Ectodermal cell (in vitro differentiated cells): ENCODE results near the gene TGFB3. TPM values are rescaled to one million over a fixed set of nuclear protein-coding genes. Genes with fewer than 3 reads are reported as not detected.
A peak's percentile ranks its signal among the peaks of the same experiment; 100 is the strongest.
"Not testable (repeated sequence)": the region's sequence is repeated elsewhere in the genome, so short reads cannot be mapped to it uniquely, and the experiment has no call there.

Source experiments
- H3K27ac ChIP-seq: 2 replicates; pipeline ENCODE4 v1.7.0; 2013; ENCODE audit warnings: mild to moderate bottlenecking, low read depth, low read length; ENCODE audit not compliant: insufficient read depth, poor library complexity, severe bottlenecking
- H3K27me3 ChIP-seq: 2 replicates; pipeline ENCODE4 v1.7.0; 2013; ENCODE audit warnings: mild to moderate bottlenecking, low read length; ENCODE audit not compliant: insufficient read depth, control insufficient read depth, poor library complexity, severe bottlenecking
- H3K36me3 ChIP-seq: one replicate; pipeline ENCODE4 v1.7.0; 2013; ENCODE audit warnings: low read length; ENCODE audit not compliant: control insufficient read depth, insufficient read depth
- H3K4me1 ChIP-seq: one replicate; pipeline ENCODE4 v1.7.0; 2013; ENCODE audit warnings: low read length; ENCODE audit not compliant: control insufficient read depth, insufficient read depth
- H3K4me3 ChIP-seq: 2 replicates; pipeline ENCODE4 v1.7.0; 2013; ENCODE audit warnings: low read depth, low read length, control low read depth; ENCODE audit not compliant: insufficient read depth
- H3K9me3 ChIP-seq: 2 replicates; pipeline ENCODE4 v1.7.0; 2013; ENCODE audit warnings: mild to moderate bottlenecking, low read length, moderate library complexity; ENCODE audit not compliant: control insufficient read depth
- WGBS, 2 experiments: methylation state at CpG; one replicate each; pipeline ENCODE4 v1.1.7; 2013; ENCODE audit warnings: missing lambda C conversion rate in 2 of 2; 5-methylcytosine and 5-hydroxymethylcytosine counted together
- polyA plus RNA-seq, 4 experiments: library from polyadenylated mRNA; stranded (reverse); fragments of 50-300 nt; gene quantifications; one replicate each; pipeline ENCODE4 v1.2.3, GENCODE V29; 2013

TGFB3 gene
- polyA plus RNA-seq (2013, experiment 1 of 4): 1.6 TPM
- 0.43 TPM for polyA plus RNA-seq (2013, experiment 2 of 4)
- 1.1 TPM for polyA plus RNA-seq (2013, experiment 3 of 4)
- polyA plus RNA-seq (2013, experiment 4 of 4): 1.3 TPM

GRCh38 chr14:75981426-75982265, at the start of gene TGFB3:
Gene TGFB3 (minus strand): TSS chr14:75981995. CDS start chr14:75980893, 1,102 bp downstream.
- H3K27ac ChIP-seq: no peak within 1 kb of the TSS
- peaks cover 50% of the 10 kb centered on the region for H3K27me3 ChIP-seq

GRCh38 chr14:76024211-76024907, 42.6 kb upstream of the TGFB3 start:
- no peak overlapping the region for H3K4me3 ChIP-seq
- no peaks in the 10 kb centered on the region for H3K4me1 ChIP-seq
- H3K27ac ChIP-seq: no peak overlapping the region
- H3K27me3 ChIP-seq: no peaks in the 10 kb centered on the region
- peaks cover 10% of the 10 kb centered on the region for H3K36me3 ChIP-seq
- 93% methylated on average over 2 to 4 of the region's 4 CpGs for WGBS, 2 experiments
- H3K9me3 ChIP-seq: no peaks in the 10 kb centered on the region

More at GRCh38 chr14:75981426-75982265, at the start of gene TGFB3:
- Histone ChIP-seq H3K4me1 (peaks cover 14% of the 10 kb centered on the region), H3K4me3 (peak within 1 kb of the TSS; percentile 73), H3K9me3 (no peaks in the 10 kb centered on the region), H3K36me3 (no peaks in the 10 kb centered on the region)
- WGBS, 2 experiments: 1 to 2% methylated on average over 24 to 26 of the region's 26 CpGs

GRCh38 chr14:76023757-76024156, 42.0 kb upstream of the TGFB3 start:
- Histone ChIP-seq H3K27me3 (no peaks in the 10 kb centered on the region), H3K4me1 (no peaks in the 10 kb centered on the region), H3K27ac (no peak overlapping the region), H3K36me3 (peaks cover 10% of the 10 kb centered on the region), H3K9me3 (no peaks in the 10 kb centered on the region), H3K4me3 (no peak overlapping the region)
- 80 to 83% methylated on average over 1 of the region's 1 CpG for WGBS, 2 experiments

- no peaks in the 10 kb centered on the region for H3K27me3 ChIP-seq
- no peak overlapping the region for H3K27ac ChIP-seq
- 94 to 96% methylated on average over 2 of the region's 2 CpGs for WGBS, 2 experiments
- H3K4me1 ChIP-seq: no peaks in the 10 kb centered on the region
- peaks cover 10% of the 10 kb centered on the region for H3K36me3 ChIP-seq
- H3K4me3 ChIP-seq: no peak overlapping the region
- no peaks in the 10 kb centered on the region for H3K9me3 ChIP-seq
Observed at GRCh38 chr14:76022991-76023390, 41.2 kb upstream of the TGFB3 start.

- H3K27ac ChIP-seq: no peak overlapping the region
- WGBS, 2 experiments: 96 to 100% methylated on average over 2 of the region's 2 CpGs
- H3K4me3 ChIP-seq: no peak overlapping the region
- H3K9me3 ChIP-seq: no peaks in the 10 kb centered on the region
- H3K27me3 ChIP-seq: no peaks in the 10 kb centered on the region
- peaks cover 10% of the 10 kb centered on the region for H3K36me3 ChIP-seq
- no peaks in the 10 kb centered on the region for H3K4me1 ChIP-seq
Observed at GRCh38 chr14:76019676-76020075, 37.9 kb upstream of the TGFB3 start.

- H3K36me3 ChIP-seq: peaks cover 6% of the 10 kb centered on the region
- no peaks in the 10 kb centered on the region for H3K27me3 ChIP-seq
- H3K27ac ChIP-seq: no peak overlapping the region
- WGBS, 2 experiments: 89 to 98% methylated on average over 1 of the region's 1 CpG
- no peaks in the 10 kb centered on the region for H3K4me1 ChIP-seq
- H3K4me3 ChIP-seq: no peak overlapping the region
- H3K9me3 ChIP-seq: no peaks in the 10 kb centered on the region
Observed at GRCh38 chr14:76015668-76016067, 33.9 kb upstream of the TGFB3 start.

GRCh38 chr14:76015191-76015590, 33.4 kb upstream of the TGFB3 start:
- Histone ChIP-seq H3K36me3 (peaks cover 3% of the 10 kb centered on the region), H3K27ac (no peak overlapping the region), H3K4me3 (no peak overlapping the region), H3K27me3 (no peaks in the 10 kb centered on the region), H3K9me3 (no peaks in the 10 kb centered on the region), H3K4me1 (no peaks in the 10 kb centered on the region)
- whole genome bisulfite sequencing, 2 experiments: 77 to 100% methylated on average over 1 of the region's 1 CpG

GRCh38 chr14:76012354-76012753, 30.6 kb upstream of the TGFB3 start:
- H3K4me1 ChIP-seq: no peaks in the 10 kb centered on the region
- no peaks in the 10 kb centered on the region for H3K27me3 ChIP-seq
- H3K27ac ChIP-seq: no peak overlapping the region
- peaks cover 9% of the 10 kb centered on the region for H3K36me3 ChIP-seq
- H3K9me3 ChIP-seq: no peaks in the 10 kb centered on the region
- no peak overlapping the region for H3K4me3 ChIP-seq
- WGBS, 2 experiments: 84 to 89% methylated on average over 9 of the region's 9 CpGs

- Histone ChIP-seq H3K27me3 (no peaks in the 10 kb centered on the region), H3K9me3 (no peaks in the 10 kb centered on the region), H3K4me1 (no peaks in the 10 kb centered on the region), H3K4me3 (no peak overlapping the region), H3K27ac (no peak overlapping the region), H3K36me3 (peaks cover 9% of the 10 kb centered on the region)
Observed at GRCh38 chr14:76011930-76012329, 30.1 kb upstream of the TGFB3 start.

GRCh38 chr14:76009627-76010026, 27.8 kb upstream of the TGFB3 start:
- H3K27ac ChIP-seq, H3K4me1 ChIP-seq, H3K9me3 ChIP-seq, H3K4me3 ChIP-seq, H3K27me3 ChIP-seq: not testable (repeated sequence)
- 91 to 99% methylated on average over 3 of the region's 3 CpGs for WGBS, 2 experiments
- H3K36me3 ChIP-seq: peaks cover 15% of the 10 kb centered on the region
